Hippocampal formation (tissue), 2 donors: Measurements from ENCODE around the gene EP400.
"Not testable (repeated sequence)": the region's sequence is repeated elsewhere in the genome, so short reads cannot be mapped to it uniquely, and the experiment has no call there.

ENCODE experiments used
- DNase-seq, 2 donors: peaks; one replicate each; lab custom pipeline; 2025; lab: John Stamatoyannopoulos, UW

Gene EP400

GRCh38 chr12:131950182-131950913 is 606 bp downstream of the EP400 start:
- DNase-seq = no peak

- not testable (repeated sequence) for DNase-seq
Measured at GRCh38 chr12:131953810-131954209, 4.1 kb downstream of the EP400 start.

- not testable (repeated sequence) for DNase-seq
Measured at GRCh38 chr12:131954460-131954859, 4.7 kb downstream of the EP400 start.

GRCh38 chr12:131959116-131959515 is 9.4 kb downstream of the EP400 start:
- no peak for DNase-seq

- DNase-seq = no peak
Measured at GRCh38 chr12:131959641-131960589, 10.2 kb downstream of the EP400 start.

- not testable (repeated sequence) for DNase-seq
Measured at GRCh38 chr12:131960590-131961325, 11.0 kb downstream of the EP400 start.

- not testable (repeated sequence) for DNase-seq
Measured at GRCh38 chr12:131961328-131961727, 11.6 kb downstream of the EP400 start.

- DNase-seq = no peak
Measured at GRCh38 chr12:131962069-131962468, 12.3 kb downstream of the EP400 start.

- no peak for DNase-seq
Measured at GRCh38 chr12:131963381-131963780, 13.6 kb downstream of the EP400 start.

GRCh38 chr12:131965073-131965472 is 15.3 kb downstream of the EP400 start:
- no peak for DNase-seq

GRCh38 chr12:131971226-131971625 is 21.5 kb downstream of the EP400 start:
- DNase-seq = no peak

- DNase-seq = no peak
Measured at GRCh38 chr12:131975228-131975627, 25.5 kb downstream of the EP400 start.

GRCh38 chr12:131979606-131980005 is 29.9 kb downstream of the EP400 start:
- no peak for DNase-seq

- DNase-seq = no peak
Measured at GRCh38 chr12:131980263-131980662, 30.5 kb downstream of the EP400 start.

- no peak for DNase-seq
Measured at GRCh38 chr12:131981388-131981787, 31.6 kb downstream of the EP400 start.

GRCh38 chr12:131982041-131982440 is 32.3 kb downstream of the EP400 start:
- no peak for DNase-seq

- no peak for DNase-seq
Measured at GRCh38 chr12:131983026-131983425, 33.3 kb downstream of the EP400 start.

- no peak for DNase-seq
Measured at GRCh38 chr12:131983554-131983953, 33.8 kb downstream of the EP400 start.

GRCh38 chr12:131984334-131984733 is 34.6 kb downstream of the EP400 start:
- DNase-seq = no peak

GRCh38 chr12:131985510-131985875 is 35.8 kb downstream of the EP400 start:
- not testable (repeated sequence) for DNase-seq

- DNase-seq = no peak
Measured at GRCh38 chr12:131986361-131986760, 36.6 kb downstream of the EP400 start.

- no peak for DNase-seq
Measured at GRCh38 chr12:131986910-131987309, 37.2 kb downstream of the EP400 start.
